AG09309 (cell line): Measurements from ENCODE around the gene COPS3.
"Not testable (repeated sequence)": the region's sequence is repeated elsewhere in the genome, so short reads cannot be mapped to it uniquely, and the experiment has no call there.

Experiments used
- DNase-seq: peaks from one replicate; pipeline ENCODE4 v3.0.0-alpha.2; 2010; ENCODE audit warnings: low read depth
- H3K4me3 ChIP-seq: 2 replicates; pipeline ENCODE4 v1.5.1; 2011; ENCODE audit warnings: mild to moderate bottlenecking, low read depth, low read length, moderate library complexity; ENCODE audit not compliant: control insufficient read depth
- CTCF ChIP-seq: IDR thresholded peaks from 2 replicates; pipeline ENCODE4 v1.5.1; 2011; ENCODE audit warnings: mild to moderate bottlenecking, low read depth, low read length, inconsistent platforms; ENCODE audit not compliant: insufficient read depth, control insufficient read depth; ENCODE audit errors: missing control alignments

COPS3 gene

GRCh38 chr17:17303010-17303846, 22.2 kb upstream of the COPS3 start, which contains the start of gene NT5M:
Gene NT5M, plus strand, starts transcription at chr17:17303373. Its CDS starts 178 bp downstream, at chr17:17303551.
- TF ChIP-seq CTCF = no peak
- H3K4me3 ChIP-seq = peak within 1 kb of the TSS; percentile 48
- no peak for DNase-seq

- DNase-seq, H3K4me3 ChIP-seq: not testable (repeated sequence)
These were observed 20.6 kb upstream of the COPS3 start for GRCh38 chr17:17301659-17302058.

GRCh38 chr17:17300624-17301568, 19.9 kb upstream of the COPS3 start:
- TF ChIP-seq CTCF = no peak
- H3K4me3 ChIP-seq = no peak overlapping the region; the same call in 1 of the 2 replicates
- no peak for DNase-seq

GRCh38 chr17:17298108-17298507, 17.1 kb upstream of the COPS3 start:
- TF ChIP-seq CTCF = no peak
- H3K4me3 ChIP-seq = no peak overlapping the region
- DNase-seq = no peak

GRCh38 chr17:17297217-17297616, 16.2 kb upstream of the COPS3 start:
- H3K4me3 ChIP-seq = no peak overlapping the region
- DNase-seq = no peak
- TF ChIP-seq CTCF = no peak

- H3K4me3 ChIP-seq = no peak overlapping the region
- TF ChIP-seq CTCF = no peak
- DNase-seq = no peak
These were observed 14.1 kb upstream of the COPS3 start for GRCh38 chr17:17295141-17295540.
